HEK293 (cell line): ENCODE data around the gene PAXX.

Source experiments
- GLI2 ChIP-seq: fragments of 450-650 bp; formaldehyde crosslinking; IDR thresholded peaks from 2 replicates; pipeline ENCODE4; 2017; ENCODE audit warnings: missing biosample characterization, missing genetic modification characterization, low read depth, borderline replicate concordance
- GLIS2 ChIP-seq: fragments of 450-650 bp; formaldehyde crosslinking; IDR thresholded peaks from 2 replicates; pipeline ENCODE4 v1.5.1; 2016; ENCODE audit warnings: missing biosample characterization, missing genetic modification characterization
- KLF16 ChIP-seq: fragments of 450-650 bp; formaldehyde crosslinking; IDR thresholded peaks from 2 replicates; pipeline ENCODE4 v1.5.1; 2017; ENCODE audit warnings: missing biosample characterization, missing genetic modification characterization
- PATZ1 ChIP-seq: fragments of 450-650 bp; formaldehyde crosslinking; IDR thresholded peaks from 2 replicates; pipeline ENCODE4 v1.5.1; 2016; ENCODE audit warnings: missing biosample characterization, missing genetic modification characterization
- SP7 ChIP-seq: fragments of 450-650 bp; formaldehyde crosslinking; IDR thresholded peaks from 2 replicates; pipeline ENCODE4 v1.5.1; 2016; ENCODE audit warnings: missing biosample characterization, missing genetic modification characterization
- WT1 ChIP-seq: fragments of 450-650 bp; formaldehyde crosslinking; IDR thresholded peaks from 2 replicates; pipeline ENCODE4 v1.5.1; 2016; ENCODE audit warnings: missing biosample characterization, missing genetic modification characterization
- ZBTB17 ChIP-seq: fragments of 450-650 bp; formaldehyde crosslinking; IDR thresholded peaks from 2 replicates; pipeline ENCODE4 v1.5.1; 2016; ENCODE audit warnings: missing biosample characterization, missing genetic modification characterization
- ZBTB26 ChIP-seq: fragments of 450-650 bp; formaldehyde crosslinking; optimal IDR thresholded peaks from 2 replicates; pipeline ENCODE3; 2016; ENCODE audit warnings: missing biosample characterization, mild to moderate bottlenecking, missing genetic modification characterization
- ZBTB6 ChIP-seq: fragments of 450-650 bp; formaldehyde crosslinking; IDR thresholded peaks from 2 replicates; pipeline ENCODE4 v1.5.1; 2017; ENCODE audit warnings: missing biosample characterization, missing genetic modification characterization
- ZBTB7A ChIP-seq: fragments of 450-650 bp; formaldehyde crosslinking; IDR thresholded peaks from 2 replicates; pipeline ENCODE4 v1.5.1; 2016; ENCODE audit warnings: low read depth, missing biosample characterization, missing genetic modification characterization
- ZFHX2 ChIP-seq: fragments of 450-650 bp; formaldehyde crosslinking; conservative IDR thresholded peaks from 2 replicates; pipeline ENCODE4 v1.5.1; 2016; ENCODE audit warnings: missing biosample characterization, missing genetic modification characterization
- ZFP69B ChIP-seq: fragments of 450-650 bp; formaldehyde crosslinking; IDR thresholded peaks from 2 replicates; pipeline ENCODE4 v1.5.1; 2016; ENCODE audit warnings: missing biosample characterization, missing genetic modification characterization
- ZIC2 ChIP-seq: fragments of 450-650 bp; formaldehyde crosslinking; IDR thresholded peaks from 2 replicates; pipeline ENCODE4 v1.5.1; 2016; ENCODE audit warnings: missing biosample characterization, missing genetic modification characterization
- ZNF10 ChIP-seq: fragments of 450-650 bp; formaldehyde crosslinking; IDR thresholded peaks from 2 replicates; pipeline ENCODE4 v1.5.1; 2017; ENCODE audit warnings: missing biosample characterization, missing genetic modification characterization
- ZNF121 ChIP-seq: fragments of 450-650 bp; formaldehyde crosslinking; IDR thresholded peaks from 2 replicates; pipeline ENCODE4 v1.5.1; 2016; ENCODE audit warnings: missing biosample characterization, missing genetic modification characterization
- ZNF2 ChIP-seq: fragments of 450-650 bp; formaldehyde crosslinking; IDR thresholded peaks from 2 replicates; pipeline ENCODE4 v1.5.1; 2016; ENCODE audit warnings: missing biosample characterization, missing genetic modification characterization
- ZNF350 ChIP-seq: fragments of 450-650 bp; formaldehyde crosslinking; IDR thresholded peaks from 2 replicates; pipeline ENCODE4 v1.5.0; 2017; ENCODE audit warnings: missing biosample characterization, mild to moderate bottlenecking, missing genetic modification characterization
- ZNF394 ChIP-seq: fragments of 450-650 bp; formaldehyde crosslinking; IDR thresholded peaks from 2 replicates; pipeline ENCODE4 v1.5.1; 2016; ENCODE audit warnings: missing biosample characterization, missing genetic modification characterization, mild to moderate bottlenecking, moderate library complexity, borderline replicate concordance
- ZNF423 ChIP-seq: fragments of 450-650 bp; formaldehyde crosslinking; IDR thresholded peaks from 2 replicates; pipeline ENCODE4 v1.5.1; 2016; ENCODE audit warnings: missing biosample characterization, missing genetic modification characterization
- ZNF449 ChIP-seq: fragments of 450-650 bp; formaldehyde crosslinking; IDR thresholded peaks from 2 replicates; pipeline ENCODE4 v1.5.1; 2017; ENCODE audit warnings: missing biosample characterization, mild to moderate bottlenecking, missing genetic modification characterization, moderate library complexity
- ZNF600 ChIP-seq: fragments of 450-650 bp; formaldehyde crosslinking; IDR thresholded peaks from 2 replicates; pipeline ENCODE4 v1.5.1; 2016; ENCODE audit warnings: missing biosample characterization, missing genetic modification characterization
- ZNF76 ChIP-seq: fragments of 450-650 bp; formaldehyde crosslinking; IDR thresholded peaks from 2 replicates; pipeline ENCODE4; 2016; ENCODE audit warnings: low read depth, missing biosample characterization, missing genetic modification characterization, borderline replicate concordance
- ZNF777 ChIP-seq: fragments of 450-650 bp; formaldehyde crosslinking; IDR thresholded peaks from 2 replicates; pipeline ENCODE4 v1.5.1; 2017; ENCODE audit warnings: missing biosample characterization, missing genetic modification characterization, borderline replicate concordance
- ZSCAN30 ChIP-seq: fragments of 450-650 bp; IDR thresholded peaks from 2 replicates; pipeline ENCODE4 v1.5.1; 2018; ENCODE audit warnings: missing biosample characterization, mild to moderate bottlenecking, missing genetic modification characterization, moderate library complexity
- TF ChIP-seq, protein P1 (sequence below): fragments of 450-650 bp; formaldehyde crosslinking; IDR thresholded peaks from 2 replicates; pipeline ENCODE4 v1.5.1; 2017; ENCODE audit warnings: missing biosample characterization, missing genetic modification characterization
- TF ChIP-seq, protein P2 (sequence below): sonication (generic); formaldehyde crosslinking; IDR thresholded peaks from 2 replicates; pipeline ENCODE4 v1.8.1; 2022; ENCODE audit warnings: mild to moderate bottlenecking, moderate library complexity, missing genetic modification reagents
- TF ChIP-seq, protein P3 (sequence below): fragments of 450-650 bp; formaldehyde crosslinking; IDR thresholded peaks from 2 replicates; pipeline ENCODE4 v1.5.1; 2016; ENCODE audit warnings: missing biosample characterization, missing genetic modification characterization

PAXX gene

DNA sequence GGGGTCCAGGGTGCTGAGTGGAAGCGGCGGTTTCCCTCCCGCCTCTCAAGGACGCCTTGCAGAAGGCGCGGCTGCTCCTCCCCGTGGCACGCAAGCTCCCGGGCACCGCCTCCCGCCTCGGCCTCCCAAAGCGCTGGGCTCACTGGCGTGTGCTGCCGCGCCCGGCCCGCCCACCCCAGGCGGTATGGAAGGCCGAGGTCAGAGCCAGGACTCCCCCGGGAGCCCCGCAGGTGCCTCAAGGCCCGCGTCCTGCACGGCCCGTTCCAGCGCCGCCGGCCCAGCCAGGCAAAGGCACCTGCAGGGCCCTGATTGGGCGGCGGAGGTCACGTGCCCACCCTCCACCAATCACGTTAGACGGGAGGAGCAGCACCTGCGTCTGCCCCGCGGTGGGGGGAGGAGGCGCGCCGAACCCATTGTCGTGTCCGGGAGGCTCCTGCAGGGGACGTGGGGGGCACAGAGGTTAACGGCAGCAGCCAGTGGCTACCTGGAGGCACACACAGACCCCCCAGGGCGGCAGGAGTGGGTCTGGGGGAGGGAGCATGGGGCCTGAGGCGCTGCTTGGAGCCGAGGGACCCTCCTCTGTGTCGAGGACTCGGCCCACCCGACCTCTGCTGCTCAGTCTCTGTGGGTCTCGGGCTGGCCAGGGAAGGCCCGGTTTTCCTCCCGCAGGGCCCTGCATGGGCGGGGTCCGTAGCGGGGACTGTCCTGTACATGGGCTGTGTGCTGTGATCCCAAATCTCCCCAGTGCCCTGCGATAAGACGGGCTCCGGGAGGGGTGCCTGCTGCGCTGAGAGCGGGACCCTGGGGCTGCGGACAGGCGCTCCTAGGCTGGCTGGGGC is 42.2 kb upstream of the PAXX start (continued):
- TF ChIP-seq GLI2 (tag by site-specific recombination) (no peak), ZBTB7A (peak; percentile 54), ZNF10 (tag by site-specific recombination) (peak; percentile 29), ZNF777 (tag by site-specific recombination) (no peak), SP7 (tag by site-specific recombination) (peak; percentile 76), WT1 (tag by site-specific recombination) (peak; percentile 22; the same call in 1 of the 2 replicates), ZNF2 (tag by site-specific recombination) (peak; percentile 49), ZFHX2 (tag by site-specific recombination) (peak; percentile 50), ZNF121 (tag by site-specific recombination) (0 out of 2 replicates have a peak, but pooled peaks have one; percentile 6), ZNF76 (tag by site-specific recombination) (peak; percentile 7; the same call in 1 of the 2 replicates), ZNF423 (tag by site-specific recombination) (peak; percentile 90; the same call in 1 of the 2 replicates), ZNF394 (peak; percentile 67; the same call in 1 of the 2 replicates), ZBTB17 (tag by site-specific recombination) (peak; percentile 66; the same call in 1 of the 2 replicates), ZIC2 (tag by site-specific recombination) (peak; percentile 96), ZBTB6 (no peak), ZSCAN30 (tag by site-specific recombination) (peak; percentile 10; the same call in 1 of the 2 replicates), ZNF600 (tag by site-specific recombination) (peak; percentile 98), ZNF350 (no peak), ZBTB26 (peak; percentile 88), ZFP69B (tag by site-specific recombination) (0 out of 2 replicates have a peak, but pooled peaks have one; percentile 9), GLIS2 (tag by site-specific recombination) (peak; percentile 97), PATZ1 (tag by site-specific recombination) (peak; percentile 92), ZNF449 (no peak), KLF16 (tag by site-specific recombination) (peak; percentile 8; the same call in 1 of the 2 replicates)
- TF ChIP-seq, protein P1, sequence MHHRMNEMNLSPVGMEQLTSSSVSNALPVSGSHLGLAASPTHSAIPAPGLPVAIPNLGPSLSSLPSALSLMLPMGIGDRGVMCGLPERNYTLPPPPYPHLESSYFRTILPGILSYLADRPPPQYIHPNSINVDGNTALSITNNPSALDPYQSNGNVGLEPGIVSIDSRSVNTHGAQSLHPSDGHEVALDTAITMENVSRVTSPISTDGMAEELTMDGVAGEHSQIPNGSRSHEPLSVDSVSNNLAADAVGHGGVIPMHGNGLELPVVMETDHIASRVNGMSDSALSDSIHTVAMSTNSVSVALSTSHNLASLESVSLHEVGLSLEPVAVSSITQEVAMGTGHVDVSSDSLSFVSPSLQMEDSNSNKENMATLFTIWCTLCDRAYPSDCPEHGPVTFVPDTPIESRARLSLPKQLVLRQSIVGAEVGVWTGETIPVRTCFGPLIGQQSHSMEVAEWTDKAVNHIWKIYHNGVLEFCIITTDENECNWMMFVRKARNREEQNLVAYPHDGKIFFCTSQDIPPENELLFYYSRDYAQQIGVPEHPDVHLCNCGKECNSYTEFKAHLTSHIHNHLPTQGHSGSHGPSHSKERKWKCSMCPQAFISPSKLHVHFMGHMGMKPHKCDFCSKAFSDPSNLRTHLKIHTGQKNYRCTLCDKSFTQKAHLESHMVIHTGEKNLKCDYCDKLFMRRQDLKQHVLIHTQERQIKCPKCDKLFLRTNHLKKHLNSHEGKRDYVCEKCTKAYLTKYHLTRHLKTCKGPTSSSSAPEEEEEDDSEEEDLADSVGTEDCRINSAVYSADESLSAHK = 0 out of 2 replicates have a peak, but pooled peaks have one; percentile 27
- TF ChIP-seq, protein P2, sequence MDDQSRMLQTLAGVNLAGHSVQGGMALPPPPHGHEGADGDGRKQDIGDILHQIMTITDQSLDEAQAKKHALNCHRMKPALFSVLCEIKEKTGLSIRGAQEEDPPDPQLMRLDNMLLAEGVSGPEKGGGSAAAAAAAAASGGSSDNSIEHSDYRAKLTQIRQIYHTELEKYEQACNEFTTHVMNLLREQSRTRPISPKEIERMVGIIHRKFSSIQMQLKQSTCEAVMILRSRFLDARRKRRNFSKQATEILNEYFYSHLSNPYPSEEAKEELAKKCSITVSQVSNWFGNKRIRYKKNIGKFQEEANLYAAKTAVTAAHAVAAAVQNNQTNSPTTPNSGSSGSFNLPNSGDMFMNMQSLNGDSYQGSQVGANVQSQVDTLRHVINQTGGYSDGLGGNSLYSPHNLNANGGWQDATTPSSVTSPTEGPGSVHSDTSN (CRISPR knock-in tag) = peak; percentile 13; the same call in 1 of the 2 replicates
- TF ChIP-seq, protein P3, sequence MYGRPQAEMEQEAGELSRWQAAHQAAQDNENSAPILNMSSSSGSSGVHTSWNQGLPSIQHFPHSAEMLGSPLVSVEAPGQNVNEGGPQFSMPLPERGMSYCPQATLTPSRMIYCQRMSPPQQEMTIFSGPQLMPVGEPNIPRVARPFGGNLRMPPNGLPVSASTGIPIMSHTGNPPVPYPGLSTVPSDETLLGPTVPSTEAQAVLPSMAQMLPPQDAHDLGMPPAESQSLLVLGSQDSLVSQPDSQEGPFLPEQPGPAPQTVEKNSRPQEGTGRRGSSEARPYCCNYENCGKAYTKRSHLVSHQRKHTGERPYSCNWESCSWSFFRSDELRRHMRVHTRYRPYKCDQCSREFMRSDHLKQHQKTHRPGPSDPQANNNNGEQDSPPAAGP = peak; percentile 25
